SJSA1 (cell line): ENCODE measurements around the gene COQ3. TPM values are rescaled to one million over a fixed set of nuclear protein-coding genes. Genes with fewer than 3 reads are reported as not detected.
A peak's percentile ranks its signal among the peaks of the same experiment; 100 is the strongest.
"Not testable (repeated sequence)": the region's sequence is repeated elsewhere in the genome, so short reads cannot be mapped to it uniquely, and the experiment has no call there.

ENCODE experiments used
- DNase-seq, 2 experiments: peaks; one replicate each; pipeline ENCODE4 v3.0.0-alpha.2; 2015 to 2020; ENCODE audit warnings: low spot score in 2 of 2, low read depth in 1 of 2
- H3K27ac ChIP-seq: fragments of 250-450 bp; sonication (Bioruptor Pico); 2 replicates; pipeline ENCODE4 v1.5.1; 2020; ENCODE audit warnings: mild to moderate bottlenecking, moderate library complexity
- H3K27me3 ChIP-seq: fragments of 250-450 bp; sonication (Bioruptor Pico); replicated peaks from 2 replicates; pipeline ENCODE4 v1.5.1; 2020; ENCODE audit warnings: mild to moderate bottlenecking, moderate library complexity
- H3K36me3 ChIP-seq: fragments of 250-450 bp; sonication (Bioruptor Pico); 2 replicates; pipeline ENCODE4 v1.5.1; 2020; ENCODE audit warnings: mild to moderate bottlenecking
- H3K4me1 ChIP-seq: fragments of 250-450 bp; sonication (Bioruptor Pico); replicated peaks from 2 replicates; pipeline ENCODE4 v1.6.1; 2021; ENCODE audit warnings: mild to moderate bottlenecking
- H3K4me3 ChIP-seq: fragments of 250-450 bp; sonication (Bioruptor Pico); 2 replicates; pipeline ENCODE4 v1.5.1; 2020; ENCODE audit warnings: mild to moderate bottlenecking
- H3K9me3 ChIP-seq: fragments of 250-450 bp; sonication (Bioruptor Pico); replicated peaks from 2 replicates; pipeline ENCODE4 v1.5.1; 2020; ENCODE audit warnings: mild to moderate bottlenecking
- total RNA-seq: library from RNA; depleted of rRNA; stranded (reverse); fragments of >200 nt; shearing (Covaris generic); gene quantifications from 2 replicates; pipeline ENCODE4 v1.2.3, GENCODE V29; 2014

Gene COQ3
- total RNA-seq, 1 experiment from 2014 or later: 11.5 TPM

- no peak overlapping the region for H3K27ac ChIP-seq
- peaks cover 16% of the 10 kb centered on the region for H3K27me3 ChIP-seq
- H3K9me3 ChIP-seq: no peaks in the 10 kb centered on the region
- H3K36me3 ChIP-seq: no peaks in the 10 kb centered on the region
- DNase-seq: no peak
- no peak overlapping the region for H3K4me3 ChIP-seq
- H3K4me1 ChIP-seq: no peaks in the 10 kb centered on the region
Observed at GRCh38 chr6:99356641-99357040, 37.4 kb downstream of the COQ3 start.

GRCh38 chr6:99354983-99355382 is 39.0 kb downstream of the COQ3 start:
- H3K9me3 ChIP-seq: no peaks in the 10 kb centered on the region

GRCh38 chr6:99353126-99353525 is 40.9 kb downstream of the COQ3 start:
- Histone ChIP-seq H3K27ac (no peak overlapping the region), H3K4me3 (no peak overlapping the region), H3K36me3 (peaks cover 3% of the 10 kb centered on the region; the same call in 1 of the 2 replicates), H3K27me3 (peaks cover 2% of the 10 kb centered on the region; the same call in 1 of the 2 replicates), H3K9me3 (no peaks in the 10 kb centered on the region), H3K4me1 (peaks cover 25% of the 10 kb centered on the region)
- DNase-seq: no peak

More at GRCh38 chr6:99354983-99355382, 39.0 kb downstream of the COQ3 start:
- H3K27ac ChIP-seq: no peak overlapping the region
- H3K27me3 ChIP-seq: peaks cover 11% of the 10 kb centered on the region
- DNase-seq: no peak
- H3K4me1 ChIP-seq: peaks cover 13% of the 10 kb centered on the region
- no peaks in the 10 kb centered on the region for H3K36me3 ChIP-seq
- no peak overlapping the region for H3K4me3 ChIP-seq

GRCh38 chr6:99350573-99350972 is 43.4 kb downstream of the COQ3 start:
- no peaks in the 10 kb centered on the region for H3K9me3 ChIP-seq
- peak; percentile 37 to 51 for DNase-seq
- H3K36me3 ChIP-seq: peaks cover 3% of the 10 kb centered on the region; the same call in 1 of the 2 replicates
- no peak overlapping the region for H3K4me3 ChIP-seq
- H3K27ac ChIP-seq: no peak overlapping the region
- peaks cover 36% of the 10 kb centered on the region for H3K4me1 ChIP-seq
- H3K27me3 ChIP-seq: 0 out of 2 replicates have a peak, but pooled peaks cover 2% of the 10 kb centered on the region

GRCh38 chr6:99349171-99350141 is 44.5 kb downstream of the COQ3 start, which contains the start of gene FAXC:
FAXC (minus strand) TSS chr6:99349674; CDS start chr6:99349372, 302 bp downstream.
- Histone ChIP-seq H3K4me1 (peaks cover 48% of the 10 kb centered on the region), H3K27ac (peak within 1 kb of the TSS; percentile 61), H3K4me3 (peak within 1 kb of the TSS; percentile 79), H3K36me3 (peaks cover 3% of the 10 kb centered on the region; the same call in 1 of the 2 replicates), H3K9me3 (no peaks in the 10 kb centered on the region), H3K27me3 (0 out of 2 replicates have a peak, but pooled peaks cover 2% of the 10 kb centered on the region)
- peak; percentile 62 to 64 for DNase-seq

- no peaks in the 10 kb centered on the region for H3K9me3 ChIP-seq
- peaks cover 3% of the 10 kb centered on the region; the same call in 1 of the 2 replicates for H3K36me3 ChIP-seq
- H3K4me1 ChIP-seq: peaks cover 55% of the 10 kb centered on the region
- peak in 1 of 2 experiments; percentile 21 for DNase-seq
- peak overlapping the region; percentile 61 for H3K27ac ChIP-seq
- H3K4me3 ChIP-seq: peak overlapping the region; percentile 79
- 0 out of 2 replicates have a peak, but pooled peaks cover 2% of the 10 kb centered on the region for H3K27me3 ChIP-seq
Observed at GRCh38 chr6:99348288-99349170, 45.5 kb downstream of the COQ3 start.

GRCh38 chr6:99347804-99348203 is 46.2 kb downstream of the COQ3 start:
- H3K4me1 ChIP-seq: peaks cover 59% of the 10 kb centered on the region
- H3K4me3 ChIP-seq: peak overlapping the region; percentile 79; the same call in 1 of the 2 replicates
- no peak overlapping the region for H3K27ac ChIP-seq
- no peaks in the 10 kb centered on the region for H3K27me3 ChIP-seq
- DNase-seq: peak in 1 of 2 experiments; percentile 12
- H3K9me3 ChIP-seq: no peaks in the 10 kb centered on the region
- peaks cover 6% of the 10 kb centered on the region for H3K36me3 ChIP-seq

GRCh38 chr6:99346595-99346994 is 47.4 kb downstream of the COQ3 start:
- no peaks in the 10 kb centered on the region for H3K9me3 ChIP-seq

GRCh38 chr6:99345164-99345563 is 48.8 kb downstream of the COQ3 start:
- no peak for DNase-seq
- Histone ChIP-seq H3K27ac (peak overlapping the region; percentile 76), H3K4me3 (no peak overlapping the region), H3K36me3 (peaks cover 6% of the 10 kb centered on the region), H3K4me1 (peaks cover 55% of the 10 kb centered on the region), H3K27me3 (no peaks in the 10 kb centered on the region), H3K9me3 (no peaks in the 10 kb centered on the region)

More at GRCh38 chr6:99346595-99346994, 47.4 kb downstream of the COQ3 start:
- peaks cover 66% of the 10 kb centered on the region for H3K4me1 ChIP-seq
- H3K4me3 ChIP-seq: no peak overlapping the region
- no peak overlapping the region for H3K27ac ChIP-seq
- no peaks in the 10 kb centered on the region for H3K27me3 ChIP-seq
- peaks cover 6% of the 10 kb centered on the region for H3K36me3 ChIP-seq
- no peak for DNase-seq

- Histone ChIP-seq H3K4me1 (peaks cover 51% of the 10 kb centered on the region), H3K27me3 (no peaks in the 10 kb centered on the region), H3K27ac (peak overlapping the region; percentile 76), H3K9me3 (no peaks in the 10 kb centered on the region), H3K36me3 (peaks cover 3% of the 10 kb centered on the region; the same call in 1 of the 2 replicates), H3K4me3 (no peak overlapping the region)
- peak; percentile 81 to 90 for DNase-seq
Observed at GRCh38 chr6:99344289-99344688, 49.7 kb downstream of the COQ3 start.

- H3K27ac ChIP-seq: no peak overlapping the region
- DNase-seq: no peak
- no peak overlapping the region for H3K4me3 ChIP-seq
Observed at GRCh38 chr6:99341862-99342455, 52.0 kb downstream of the COQ3 start.

GRCh38 chr6:99338188-99338587 is 55.8 kb downstream of the COQ3 start:
- no peak for DNase-seq
- no peak overlapping the region for H3K27ac ChIP-seq
- peaks cover 8% of the 10 kb centered on the region for H3K4me1 ChIP-seq
- no peak overlapping the region for H3K4me3 ChIP-seq
- H3K36me3 ChIP-seq: peaks cover 8% of the 10 kb centered on the region
- no peaks in the 10 kb centered on the region for H3K27me3 ChIP-seq
- H3K9me3 ChIP-seq: no peaks in the 10 kb centered on the region

More at GRCh38 chr6:99341862-99342455, 52.0 kb downstream of the COQ3 start:
- Histone ChIP-seq H3K36me3 (peaks cover 3% of the 10 kb centered on the region; the same call in 1 of the 2 replicates), H3K4me1 (peaks cover 34% of the 10 kb centered on the region), H3K27me3 (no peaks in the 10 kb centered on the region), H3K9me3 (no peaks in the 10 kb centered on the region)

- H3K36me3 ChIP-seq: peaks cover 20% of the 10 kb centered on the region
- H3K4me1 ChIP-seq, DNase-seq, H3K27me3 ChIP-seq, H3K27ac ChIP-seq, H3K9me3 ChIP-seq, H3K4me3 ChIP-seq: not testable (repeated sequence)
Observed at GRCh38 chr6:99335298-99335697, 58.7 kb downstream of the COQ3 start.
